Raji (cell line): ENCODE results near the gene EHD3.

Source experiments
- POLR2A ChIP-seq: IDR thresholded peaks from 2 replicates; pipeline ENCODE4 v1.6.1; 2011; ENCODE audit warnings: low read depth, low read length, control low read depth; ENCODE audit not compliant: insufficient read depth

EHD3 gene

DNA sequence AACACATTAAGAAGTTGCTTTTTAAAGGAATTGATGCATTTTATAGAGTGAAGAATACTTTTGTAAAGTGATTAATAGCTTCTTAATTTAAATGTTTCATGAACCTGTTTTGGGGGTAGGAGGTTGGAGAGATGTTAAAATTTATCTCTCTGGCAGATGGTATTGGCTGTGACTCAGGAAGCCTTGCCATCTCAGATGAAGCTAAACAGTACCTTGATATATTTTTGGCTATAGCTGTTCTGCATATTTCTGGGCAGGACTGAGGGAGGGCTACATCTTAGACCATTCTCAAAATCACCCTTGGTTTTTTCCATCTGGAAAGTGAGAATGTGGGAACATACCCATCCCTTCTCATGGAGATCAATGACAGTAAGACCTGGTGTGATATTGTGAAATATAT, 30.0 kb upstream of the EHD3 start:
- TF ChIP-seq POLR2A = no peak

DNA sequence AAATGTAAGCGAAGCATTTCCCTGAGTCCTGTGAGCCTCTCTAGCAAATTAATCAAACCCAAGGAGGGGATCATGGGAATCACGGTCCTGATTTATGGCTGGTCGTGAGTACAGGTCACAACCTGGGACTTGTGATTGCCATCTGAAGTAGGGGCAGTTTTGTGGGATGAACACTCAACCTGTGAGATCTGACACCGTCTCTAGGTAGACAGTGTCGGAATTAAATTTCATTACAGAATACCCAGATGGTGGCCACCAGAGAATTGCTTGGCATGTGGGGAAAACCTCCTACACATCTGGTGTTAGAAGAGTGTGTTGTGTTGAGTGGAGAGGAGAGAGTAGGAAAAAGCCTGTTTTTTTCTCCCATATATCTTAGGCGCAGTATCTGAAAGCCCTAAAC, 29.2 kb upstream of the EHD3 start:
- no peak for TF ChIP-seq POLR2A

- no peak for TF ChIP-seq POLR2A
Measured at GRCh38 chr2:31205186-31205585, 28.8 kb upstream of the EHD3 start.

DNA sequence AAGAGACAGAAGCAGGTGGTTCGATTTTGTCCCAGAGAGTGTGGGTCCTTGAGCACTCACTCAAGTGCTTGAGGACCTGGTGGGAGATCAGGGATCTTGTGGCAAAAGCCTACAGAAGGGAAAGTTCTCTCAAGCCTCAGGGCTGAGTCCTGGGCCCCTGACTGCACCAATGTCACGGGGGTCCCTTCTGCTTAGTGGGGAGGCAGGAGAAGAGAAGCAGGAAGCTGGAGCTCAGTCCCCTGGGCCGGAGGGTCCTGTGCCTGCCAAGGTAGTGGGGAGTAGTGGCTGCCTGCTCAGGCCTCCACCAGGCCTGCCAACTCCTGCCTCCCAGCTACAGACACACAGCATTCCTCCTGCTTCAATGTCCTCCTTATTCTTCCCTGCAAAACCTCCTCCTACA, 28.3 kb upstream of the EHD3 start:
- TF ChIP-seq POLR2A = no peak

DNA sequence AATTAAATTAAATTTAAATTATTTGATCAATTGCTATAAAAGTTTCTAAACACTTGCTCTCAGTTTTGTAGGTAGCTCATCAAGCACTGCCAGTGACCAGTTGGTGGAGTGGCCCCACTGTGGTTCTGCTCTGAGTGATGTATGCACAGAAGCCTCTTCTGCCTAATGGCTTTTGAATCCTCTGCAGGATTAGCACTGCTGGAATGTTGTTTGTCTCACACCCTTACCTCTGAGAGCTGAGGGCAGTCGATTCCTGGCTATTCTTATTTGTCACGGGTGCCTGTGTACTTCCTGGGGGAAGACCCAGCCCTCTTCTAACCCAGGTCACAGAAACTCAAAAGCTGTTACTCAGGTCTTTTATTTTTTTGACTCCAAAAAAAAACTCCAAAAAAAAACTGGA, 26.2 kb upstream of the EHD3 start:
- no peak for TF ChIP-seq POLR2A

GRCh38 chr2:31208240-31208639, 25.7 kb upstream of the EHD3 start:
- TF ChIP-seq POLR2A = no peak

DNA sequence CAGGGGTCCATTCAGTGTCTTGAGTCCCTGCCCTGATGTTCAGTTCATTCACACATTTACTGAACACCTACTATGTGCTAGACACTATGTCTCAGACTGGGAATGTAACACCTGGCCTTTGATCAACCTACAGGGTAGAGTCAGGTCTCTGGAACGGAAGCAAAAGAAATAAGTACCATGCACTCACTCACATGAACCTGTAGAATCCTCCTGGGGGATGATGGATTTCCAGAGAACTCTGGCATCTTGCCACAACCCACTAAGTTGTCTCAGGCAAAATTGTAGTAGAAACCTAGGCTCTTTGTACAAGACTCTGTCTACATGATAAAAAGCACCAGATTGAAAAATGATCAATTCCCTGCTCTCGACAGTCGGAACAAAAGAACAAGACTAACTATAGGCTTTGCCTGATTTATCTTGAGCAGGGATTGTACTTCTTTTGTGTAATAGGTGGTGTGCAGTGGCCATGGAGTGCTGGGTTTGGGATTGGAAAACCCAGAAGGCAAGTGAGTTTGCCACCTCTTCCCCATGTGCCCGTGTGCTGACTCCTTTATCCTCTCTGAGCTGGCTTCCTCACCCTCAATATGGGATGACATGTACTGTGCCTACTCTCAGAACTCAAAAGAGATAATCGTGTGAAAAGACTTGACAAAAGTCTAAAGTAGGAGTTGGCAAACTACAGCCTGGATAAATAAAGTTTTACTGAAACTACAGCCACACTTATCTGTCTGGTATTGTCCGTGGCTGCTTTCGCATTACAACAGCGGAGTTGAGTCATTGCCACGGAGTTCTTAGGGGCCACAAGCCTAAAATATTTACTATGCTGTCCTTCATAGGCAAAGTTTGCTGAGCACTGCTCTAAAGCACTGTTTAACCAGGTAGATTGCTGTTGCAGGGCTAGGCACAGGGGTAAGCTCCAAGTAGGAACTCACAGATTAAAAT, 21.0 kb upstream of the EHD3 start:
- no peak for TF ChIP-seq POLR2A

DNA sequence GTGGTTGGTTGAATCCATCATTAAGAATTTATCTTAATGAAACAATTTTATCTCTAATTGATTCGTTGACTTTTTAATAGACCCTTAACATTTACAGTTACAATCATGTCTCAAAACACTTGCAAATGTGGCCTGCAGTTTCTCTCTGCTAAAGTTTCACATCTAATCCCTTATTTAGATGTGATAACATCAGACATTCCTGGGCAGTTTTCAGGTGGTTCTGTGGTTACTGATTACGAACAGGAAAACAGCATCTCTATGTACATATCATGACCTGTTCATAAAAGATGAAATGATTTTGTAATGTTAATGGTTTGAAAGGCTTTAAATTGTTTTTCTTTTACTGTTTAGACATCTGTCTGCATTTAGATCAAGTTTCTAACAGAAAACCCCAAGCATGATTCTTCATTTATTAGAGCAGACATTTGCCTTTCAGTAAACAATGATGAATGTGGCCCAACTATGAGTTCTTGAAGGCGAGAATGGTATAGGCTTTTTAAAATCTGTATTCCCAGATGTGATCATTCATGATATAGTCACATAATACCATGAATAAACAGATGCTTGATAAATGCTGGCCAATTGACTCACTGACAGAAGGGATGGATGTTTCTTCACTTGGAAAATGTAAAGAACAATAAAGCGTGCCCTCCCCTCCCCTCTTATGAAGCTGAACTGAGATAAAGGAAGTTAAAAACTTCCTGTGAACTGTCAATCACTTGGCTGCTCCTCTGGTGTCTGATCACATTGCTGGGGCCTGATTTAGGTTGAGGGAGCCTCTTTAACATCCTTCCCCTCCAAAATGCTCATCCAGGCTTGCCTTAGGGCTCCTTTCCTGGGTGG, 20.1 kb upstream of the EHD3 start:
- TF ChIP-seq POLR2A = no peak

DNA sequence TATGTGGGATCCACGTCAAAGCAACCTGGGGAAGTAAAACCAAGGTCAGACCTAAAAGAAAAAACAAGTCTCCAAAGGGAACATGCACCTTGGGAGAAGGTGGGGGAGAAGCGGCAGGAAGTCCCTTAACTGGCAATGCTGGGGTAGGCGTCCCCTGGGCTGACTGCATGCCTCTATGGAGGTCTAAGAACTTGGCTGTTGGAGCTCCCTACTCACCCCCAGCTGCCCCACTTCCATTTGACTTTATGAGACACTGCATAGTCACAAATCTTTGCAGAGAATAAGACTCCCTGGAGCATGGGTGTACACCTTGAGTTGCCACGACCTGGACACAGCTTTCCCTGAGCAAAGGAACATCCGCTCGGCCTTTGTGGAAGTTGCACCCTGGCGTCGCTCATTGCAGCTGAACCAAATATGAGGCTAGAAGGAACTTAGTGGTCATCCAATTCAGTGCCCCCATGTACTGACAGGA, 19.5 kb upstream of the EHD3 start:
- TF ChIP-seq POLR2A = no peak

- no peak for TF ChIP-seq POLR2A
Measured at GRCh38 chr2:31216734-31217133, 17.2 kb upstream of the EHD3 start.

GRCh38 chr2:31217465-31218200, 16.3 kb upstream of the EHD3 start, which contains the start of gene CAPN14:
Gene CAPN14 (minus strand): TSS chr2:31217515. CDS start chr2:31205447, 12,068 bp downstream.
- TF ChIP-seq POLR2A = no peak

- TF ChIP-seq POLR2A = no peak
Measured at GRCh38 chr2:31219131-31219969, 14.6 kb upstream of the EHD3 start.

GRCh38 chr2:31221544-31221943, 12.4 kb upstream of the EHD3 start:
- TF ChIP-seq POLR2A = no peak

DNA sequence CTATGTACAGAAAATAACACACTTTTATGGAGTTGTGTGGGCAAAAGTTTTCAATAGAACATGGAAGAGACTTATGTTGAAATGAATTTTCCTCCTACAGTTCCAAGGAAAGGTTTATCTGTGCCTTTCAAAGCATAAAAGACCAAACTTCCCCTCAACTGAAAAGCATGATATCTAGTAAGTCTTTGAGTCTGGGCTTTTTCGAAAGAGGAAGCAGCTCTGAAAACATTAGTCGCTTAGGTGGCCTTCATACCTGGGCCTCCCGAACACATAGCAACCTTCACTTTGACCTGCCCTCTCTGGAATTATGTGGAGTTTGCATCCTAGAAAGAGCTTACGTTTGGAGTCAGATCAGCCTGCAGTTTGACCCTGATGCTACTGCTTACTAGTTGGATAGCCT, 11.9 kb upstream of the EHD3 start:
- no peak for TF ChIP-seq POLR2A

DNA sequence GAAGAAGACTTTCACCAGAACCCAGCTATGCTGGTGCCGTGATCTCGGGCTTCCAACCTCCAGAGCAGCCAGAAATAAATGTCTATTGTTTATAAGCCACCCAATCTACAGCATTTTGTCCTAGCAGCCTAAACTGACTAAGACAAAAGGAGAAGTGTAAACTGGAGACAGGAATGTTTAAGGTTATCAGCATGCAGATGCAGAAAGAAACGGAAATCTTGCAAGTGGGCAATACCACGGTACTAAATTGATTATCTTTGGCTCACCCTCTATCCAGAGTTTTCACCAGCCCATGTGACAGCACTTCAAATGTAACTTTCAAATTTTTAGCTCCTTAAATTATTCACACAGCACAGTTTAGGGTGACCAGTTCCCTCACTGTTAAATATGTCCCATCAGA, 10.9 kb upstream of the EHD3 start:
- TF ChIP-seq POLR2A = no peak

- TF ChIP-seq POLR2A = no peak
Measured at GRCh38 chr2:31223749-31224148, 10.2 kb upstream of the EHD3 start.
